HepG2 (cell line): ENCODE results near the gene GPATCH8. TPM values are rescaled to one million over a fixed set of nuclear protein-coding genes. Genes with fewer than 3 reads are reported as not detected.
"Not testable (repeated sequence)": the region's sequence is repeated elsewhere in the genome, so short reads cannot be mapped to it uniquely, and the experiment has no call there.

Experiments used
- ATAC-seq: fragments of 200-7000 bp; cut with Tn5 transposase; 3 replicates; pipeline ENCODE4 v1.9.1; 2020; ENCODE audit warnings: mild to moderate bottlenecking, moderate library complexity
- BruUV-seq: library from RNA; stranded (reverse); fragments of 400-500 nt; replicated peaks from 2 replicates; lab custom pipeline; 2021; lab: Mats Ljungman, UMichigan
- CTCF ChIA-PET: fragments of 300-600 bp; formaldehyde crosslinking; extraction: SDS; loops from one replicate; lab custom pipeline; 2021; ENCODE audit warnings: low total read pairs, inconsistent platforms, low intra/inter-chr PET ratio; lab: Yijun Ruan, JAX
- POLR2A ChIA-PET: fragments of 350-600 bp; sonication (Branson Sonifier 250); formaldehyde crosslinking; loops from one replicate; lab custom pipeline; 2020; ENCODE audit warnings: antibody characterized with exemption, inconsistent platforms; lab: Yijun Ruan, JAX
- DNase-seq: peaks from one replicate; pipeline ENCODE4 v3.0.0-alpha.2; 2015; ENCODE audit warnings: low spot score
- FAIRE-seq: peaks from 3 replicates; lab custom pipeline; 2011; peaks lifted over from hg19 to GRCh38; lab: Jason Lieb, UNC
- H2AFZ ChIP-seq: one replicate; pipeline ENCODE4 v1.6.1; 2011; ENCODE audit warnings: low read length, inconsistent platforms
- H3K27ac ChIP-seq: fragments of 300-600 bp; 3 replicates; pipeline ENCODE4 v1.8.0; 2011; ENCODE audit warnings: mixed run types, mild to moderate bottlenecking, mixed read lengths, low read length, inconsistent platforms; ENCODE audit not compliant: insufficient read depth; ENCODE audit errors: extremely low read length
- H3K27me3 ChIP-seq, 2 experiments: fragments of 200-600 bp in 1 of 2; 2 replicates in 1 of 2; 3 replicates in 1 of 2; pipeline versions ENCODE4 v1.6.0 to v1.8.0; 2011; ENCODE audit warnings: low read length in 2 of 2, mild to moderate bottlenecking in 2 of 2, moderate library complexity in 2 of 2, inconsistent platforms in 1 of 2; ENCODE audit not compliant: insufficient read depth in 2 of 2, control insufficient read depth in 1 of 2
- H3K36me3 ChIP-seq, 2 experiments: fragments of 200-600 bp in 1 of 2; replicated peaks in 1 of 2; 2 replicates in 1 of 2; 3 replicates in 1 of 2; pipeline versions ENCODE4 v1.5.1 to v1.8.0; 2011; ENCODE audit warnings: low read length in 2 of 2, inconsistent platforms in 1 of 2; ENCODE audit not compliant: insufficient read depth in 2 of 2, control insufficient read depth in 1 of 2
- H3K4me1 ChIP-seq: 2 replicates; pipeline ENCODE4 v1.5.1; 2012; ENCODE audit warnings: low read length, inconsistent platforms; ENCODE audit not compliant: insufficient read depth
- H3K4me2 ChIP-seq: 2 replicates; pipeline ENCODE4 v1.6.0; 2011; ENCODE audit warnings: low read depth, low read length, inconsistent platforms
- H3K4me3 ChIP-seq, 3 experiments: fragments of 200-600 bp in 1 of 3; sonication (generic), shearing (Covaris generic) in 1 of 3; replicated peaks in 1 of 3; 2 replicates each; pipeline ENCODE4 v1.5.1; 2011 to 2016; ENCODE audit warnings: low read length in 3 of 3, inconsistent platforms in 2 of 3, low read depth in 2 of 3, mild to moderate bottlenecking in 2 of 3, control low read depth in 1 of 3, mixed read lengths in 1 of 3; ENCODE audit not compliant: insufficient read depth in 1 of 3
- H3K79me2 ChIP-seq: one replicate; pipeline ENCODE4 v1.6.1; 2011; ENCODE audit warnings: low read length, inconsistent platforms; ENCODE audit not compliant: insufficient read depth
- H3K9ac ChIP-seq: 2 replicates; pipeline ENCODE4 v1.6.0; 2011; ENCODE audit warnings: mild to moderate bottlenecking, low read depth, low read length, inconsistent platforms; ENCODE audit not compliant: insufficient read depth
- H3K9me3 ChIP-seq: 2 replicates; pipeline ENCODE4 v1.5.1; 2012; ENCODE audit warnings: mild to moderate bottlenecking, low read length
- H4K20me1 ChIP-seq: 2 replicates; pipeline ENCODE4 v1.6.0; 2011; ENCODE audit warnings: inconsistent platforms, mild to moderate bottlenecking, low read length, moderate library complexity; ENCODE audit not compliant: insufficient read depth
- HNF1B ChIP-seq: sonication (generic); formaldehyde crosslinking; IDR thresholded peaks from 2 replicates; pipeline ENCODE4 v1.5.1; 2020; ENCODE audit warnings: mild to moderate bottlenecking, moderate library complexity, missing genetic modification reagents
- MXD1 ChIP-seq: sonication (generic); formaldehyde crosslinking; IDR thresholded peaks from 2 replicates; pipeline ENCODE4 v1.4.0; 2020; ENCODE audit warnings: mild to moderate bottlenecking, missing genetic modification reagents
- MYC ChIP-seq: sonication (generic); formaldehyde crosslinking; IDR thresholded peaks from 2 replicates; pipeline ENCODE4 v1.9.0; 2021; ENCODE audit warnings: missing genetic modification reagents, borderline replicate concordance
- NFKB2 ChIP-seq: sonication (generic); formaldehyde crosslinking; IDR thresholded peaks from 2 replicates; pipeline ENCODE4 v1.4.0; 2020; ENCODE audit warnings: missing genetic modification reagents, borderline replicate concordance
- POGK ChIP-seq: sonication (generic); formaldehyde crosslinking; conservative IDR thresholded peaks from 2 replicates; pipeline ENCODE4 v1.8.0; 2022; ENCODE audit warnings: mild to moderate bottlenecking, moderate library complexity, missing genetic modification reagents
- SP2 ChIP-seq: sonication (generic); formaldehyde crosslinking; IDR thresholded peaks from 2 replicates; pipeline ENCODE4 v1.5.1; 2020; ENCODE audit warnings: mild to moderate bottlenecking, missing genetic modification reagents
- TEAD3 ChIP-seq: optimal IDR thresholded peaks from 2 replicates; pipeline ENCODE3; 2016; ENCODE audit warnings: borderline replicate concordance
- ZFP91 ChIP-seq: sonication (generic); formaldehyde crosslinking; IDR thresholded peaks from 2 replicates; pipeline ENCODE4 v1.9.0; 2022; ENCODE audit warnings: missing genetic modification reagents, mild to moderate bottlenecking, borderline replicate concordance
- ZNF468 ChIP-seq: sonication (generic); formaldehyde crosslinking; IDR thresholded peaks from 2 replicates; pipeline ENCODE4 v1.8.0; 2022; ENCODE audit warnings: mild to moderate bottlenecking, moderate library complexity, missing genetic modification reagents
- ZNF569 ChIP-seq: sonication (generic); formaldehyde crosslinking; IDR thresholded peaks from 2 replicates; pipeline ENCODE4 v1.5.0; 2020; ENCODE audit warnings: mild to moderate bottlenecking, missing genetic modification reagents, moderate library complexity, borderline replicate concordance
- ZNF598 ChIP-seq: sonication (generic); formaldehyde crosslinking; IDR thresholded peaks from 2 replicates; pipeline ENCODE4 v1.5.1; 2020; ENCODE audit warnings: mild to moderate bottlenecking, missing genetic modification reagents, borderline replicate concordance
- ZNF724P ChIP-seq: sonication (generic); formaldehyde crosslinking; IDR thresholded peaks from 2 replicates; pipeline ENCODE4 v1.8.0; 2022; ENCODE audit warnings: missing genetic modification reagents, borderline replicate concordance
- WGBS: methylation state at CpG from one replicate; pipeline ENCODE4 v1.1.6; 2017; ENCODE audit warnings: low lambda C conversion rate; 5-methylcytosine and 5-hydroxymethylcytosine counted together
- in situ Hi-C: cut with HindIII; loops from 2 replicates; pipeline ENCODE4 v1.10.0; 2017; ENCODE audit warnings: low pct_unique_long_range_greater_than_20kb; ENCODE audit not compliant: extremely low pct_ligation_motif_present
- intact Hi-C: fragments of 100-400 bp; cut with micrococcal nuclease; formaldehyde crosslinking; loops from one replicate; pipeline ENCODE4 v1.10.0; 2022; ENCODE audit not compliant: unreplicated experiment
- polyA plus RNA-seq, 8 experiments: library from polyadenylated mRNA; depleted of rRNA in 3 of 8; stranded (reverse) in 7 of 8; unstranded in 1 of 8; fragments of >200 nt; fragmentation: Illumina TruSeq in 4 of 8; extraction: Trizol in 4 of 8; gene quantifications; 2 replicates each; pipeline versions ENCODE4 v1.2.1 to v1.2.3, GENCODE V29; 2011 to 2016; ENCODE audit warnings: low read depth in 4 of 8, missing spikeins in 1 of 8, mixed read lengths in 1 of 8; ENCODE audit not compliant: insufficient read depth in 1 of 8
- total RNA-seq, 5 experiments: library from RNA; depleted of rRNA; stranded (reverse); fragments of >200 nt; fragmentation: Illumina TruSeq; extraction: Trizol; gene quantifications; 2 replicates each; pipeline ENCODE4 v1.2.3, GENCODE V29; 2016; ENCODE audit warnings: low read depth in 1 of 5

GPATCH8 gene
- total and polyA plus RNA-seq, 2 of the 13 experiments (the other 11 are each of a cell fraction or from before 2014, with no cell fraction given) = 20.7 to 21.5 TPM

GRCh38 chr17:44368391-44369243 lies 134.6 kb downstream of the GPATCH8 start:
- ATAC-seq, H3K27me3 ChIP-seq, intact Hi-C loops, DNase-seq, in situ Hi-C loops, H4K20me1 ChIP-seq, H3K4me3 ChIP-seq, FAIRE-seq, H3K9me3 ChIP-seq, H2AFZ ChIP-seq, H3K36me3 ChIP-seq, BruUV-seq, H3K9ac ChIP-seq, H3K79me2 ChIP-seq, CTCF ChIA-PET: not testable (repeated sequence)
- Histone ChIP-seq H3K4me2 (0 out of 2 replicates have a peak overlapping the region, but pooled peaks have one; percentile 2), H3K4me1 (peaks cover 75% of the 10 kb centered on the region), H3K27ac (peak overlapping the region; percentile 61)
- POLR2A ChIA-PET = interaction anchor here (0.6 to 2.0 kb wide), 7 partner anchors 9 to 182 kb away, joined by 3 to 12 read pairs (median 4); partner anchors contain the start of genes GRN and TMUB2
- 88% methylated on average over 28 of the region's 42 CpGs for WGBS
- TF ChIP-seq TEAD3 (CRISPR knock-in tag) (peak; percentile 49), SP2 (peak; percentile 37), ZNF724P (CRISPR knock-in tag) (0 out of 2 replicates have a peak, but pooled peaks have one; percentile 52), ZNF598 (CRISPR knock-in tag) (0 out of 2 replicates have a peak, but pooled peaks have one; percentile 16), ZNF569 (CRISPR knock-in tag) (0 out of 2 replicates have a peak, but pooled peaks have one; percentile 11), HNF1B (CRISPR knock-in tag) (peak; percentile 26; the same call in 1 of the 2 replicates), MXD1 (CRISPR knock-in tag) (0 out of 2 replicates have a peak, but pooled peaks have one; percentile 15), POGK (CRISPR knock-in tag) (peak; percentile 70; the same call in 1 of the 2 replicates), MYC (CRISPR knock-in tag) (0 out of 2 replicates have a peak, but pooled peaks have one; percentile 15), NFKB2 (CRISPR knock-in tag) (0 out of 2 replicates have a peak, but pooled peaks have one; percentile 53), ZFP91 (peak; percentile 7; the same call in 1 of the 2 replicates), ZNF468 (CRISPR knock-in tag) (0 out of 2 replicates have a peak, but pooled peaks have one; percentile 40)
